Adipose tissue (tissue), 3 donors: ENCODE data around the gene PTPRB. TPM values are rescaled to one million over a fixed set of nuclear protein-coding genes. Genes with fewer than 3 reads are reported as not detected.
"Not testable (repeated sequence)": the region's sequence is repeated elsewhere in the genome, so short reads cannot be mapped to it uniquely, and the experiment has no call there.

Experiments used
- H3K27ac ChIP-seq: one replicate; pipeline ENCODE4 v1.5.1; 2013; ENCODE audit warnings: low read depth, low read length
- WGBS, 3 donors: extraction: QIAGEN DNeasy Blood & Tissue Kit; methylation state at CpG; one replicate each; pipeline ENCODE4 v1.1.7; 2013; 5-methylcytosine and 5-hydroxymethylcytosine counted together
- polyA plus RNA-seq, 3 donors: library from polyadenylated mRNA; stranded (reverse); fragments of 200-250 nt; gene quantifications; one replicate each; pipeline ENCODE4 v1.2.3, GENCODE V29; 2013
- donor health status: healthy with polysubstance abuse.
- donor health status: Bipolar disorder and iron deficiency.
- donor health status: healthy.

Gene PTPRB
- polyA plus RNA-seq, 3 donors = 3.4 to 22.2 (median 16.6) TPM

DNA sequence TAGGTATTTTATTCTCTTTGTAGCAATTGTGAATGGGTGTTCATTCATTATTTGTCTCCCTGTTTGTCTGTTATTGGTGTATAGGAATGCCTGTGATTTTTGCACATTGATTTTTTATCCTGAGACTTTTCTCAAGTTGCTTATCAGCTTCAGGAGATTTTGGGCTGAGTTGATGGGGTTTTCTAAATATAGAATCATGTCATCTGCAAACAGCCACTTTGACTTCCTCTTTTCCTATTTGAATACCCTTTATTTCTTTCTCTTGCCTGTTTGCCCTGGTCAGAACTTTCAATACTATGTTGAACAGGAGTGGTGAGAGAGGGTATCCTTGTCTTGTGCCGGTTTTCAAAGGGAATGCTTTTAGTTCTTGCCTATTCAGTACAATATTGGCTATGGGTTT lies 144.3 kb downstream of the PTPRB start:
- H3K27ac ChIP-seq = not testable (repeated sequence)
- 84 to 96% (median 86%) methylated on average over 1 of the region's 1 CpG for WGBS, 3 donors

DNA sequence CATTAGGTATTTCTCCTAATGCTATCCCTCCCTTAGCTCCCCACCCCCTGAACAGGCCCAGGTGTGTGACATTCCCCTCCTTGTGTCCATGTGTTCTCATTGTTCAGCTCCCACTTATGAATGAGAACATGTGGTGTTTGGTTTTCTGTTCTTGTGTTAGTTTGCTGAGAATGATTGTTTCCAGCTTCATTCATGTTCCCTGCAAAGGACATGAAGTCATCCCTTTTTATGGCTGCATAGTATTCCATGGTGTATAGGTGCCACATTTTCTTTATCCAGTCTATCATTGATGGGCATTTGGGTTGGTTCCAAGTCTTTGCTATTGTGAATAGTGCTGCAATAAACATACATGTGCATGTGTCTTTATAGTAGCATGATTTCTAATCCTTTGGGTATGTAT lies 146.3 kb downstream of the PTPRB start:
- H3K27ac ChIP-seq = not testable (repeated sequence)

DNA sequence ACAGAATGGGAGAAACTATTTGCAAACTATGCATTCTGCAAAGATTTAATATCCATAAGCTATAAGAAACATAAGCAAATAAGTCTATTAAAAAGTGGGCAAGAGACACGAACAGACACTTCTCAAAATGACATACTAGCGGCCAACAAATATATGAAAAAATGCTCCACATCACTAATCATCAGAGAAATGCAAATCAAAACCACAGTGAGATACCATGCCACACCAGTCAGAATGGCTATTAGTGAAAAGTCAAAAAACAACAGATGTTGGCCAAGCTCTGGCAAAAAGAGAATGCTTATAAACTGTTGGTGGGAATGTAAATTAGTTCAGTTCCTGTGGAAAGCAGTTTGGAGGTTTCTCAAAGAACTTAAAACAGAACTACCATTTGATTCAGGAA lies 149.8 kb downstream of the PTPRB start:
- no peak overlapping the region for H3K27ac ChIP-seq
- 80 to 91% (median 89%) methylated on average over 2 of the region's 2 CpGs for WGBS, 3 donors

DNA sequence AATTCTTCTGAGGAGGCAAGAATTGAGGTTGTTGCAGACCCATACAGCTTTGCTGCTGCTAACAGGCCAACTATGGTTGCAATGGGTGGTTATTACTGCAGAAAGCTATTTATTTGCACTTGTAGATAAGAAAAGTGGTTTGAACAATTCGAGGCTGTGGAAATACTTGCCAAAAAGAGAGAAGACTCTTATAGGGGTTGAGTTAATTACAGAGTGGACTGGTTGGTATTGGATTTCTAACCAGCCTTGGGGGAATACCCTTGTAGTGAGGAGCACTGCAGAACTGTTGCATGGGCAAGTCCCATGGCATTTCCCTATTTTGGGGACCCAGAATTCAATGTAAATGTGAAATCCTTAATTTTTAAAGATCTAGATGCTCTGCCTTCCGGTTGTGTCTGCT lies 150.6 kb downstream of the PTPRB start:
- H3K27ac ChIP-seq = no peak overlapping the region
- 38 to 66% (median 61%) methylated on average over 2 of the region's 2 CpGs for WGBS, 3 donors

DNA sequence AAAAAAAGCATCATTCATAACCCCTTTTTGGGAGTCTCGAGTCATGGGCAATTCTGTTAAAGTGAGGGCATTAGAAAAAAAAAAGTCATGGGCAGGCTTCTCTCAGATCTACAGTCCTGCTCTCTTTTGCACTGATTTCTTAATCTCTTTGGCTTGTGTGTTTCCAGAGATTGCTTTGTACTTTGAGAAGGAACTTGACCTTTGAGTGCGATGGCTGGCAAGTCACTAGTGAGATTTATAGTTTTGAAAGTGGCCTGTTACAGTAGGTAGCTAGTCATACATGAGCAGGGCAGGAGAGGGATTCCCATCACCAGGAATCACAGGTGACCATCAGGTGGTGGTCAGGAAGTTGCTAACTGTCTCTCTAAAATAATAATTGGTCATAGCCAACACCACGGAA lies 151.5 kb downstream of the PTPRB start:
- no peak overlapping the region for H3K27ac ChIP-seq
- 78 to 85% (median 81%) methylated on average over 3 of the region's 3 CpGs for WGBS, 3 donors

DNA sequence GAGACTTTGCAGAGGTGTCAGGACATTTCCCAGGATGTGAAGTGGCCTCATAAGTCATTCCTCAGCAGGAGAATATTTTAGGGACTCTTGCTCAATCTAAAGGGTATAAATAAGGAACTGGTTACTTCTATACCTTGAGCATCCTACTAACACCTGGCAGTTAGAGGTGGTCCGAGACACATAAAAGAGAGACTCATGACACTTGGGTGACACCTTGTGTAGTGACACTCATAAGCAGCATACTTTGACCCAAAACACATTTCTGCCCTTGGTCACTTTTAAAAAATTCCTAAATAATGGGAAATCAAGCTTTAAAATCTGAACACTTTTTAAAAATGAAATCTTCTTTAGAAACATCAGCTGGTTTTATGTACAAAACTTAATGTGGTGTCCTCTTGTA lies 152.8 kb downstream of the PTPRB start:
- no peak overlapping the region for H3K27ac ChIP-seq
- 56 to 86% (median 78%) methylated on average over 1 of the region's 1 CpG for WGBS, 3 donors

DNA sequence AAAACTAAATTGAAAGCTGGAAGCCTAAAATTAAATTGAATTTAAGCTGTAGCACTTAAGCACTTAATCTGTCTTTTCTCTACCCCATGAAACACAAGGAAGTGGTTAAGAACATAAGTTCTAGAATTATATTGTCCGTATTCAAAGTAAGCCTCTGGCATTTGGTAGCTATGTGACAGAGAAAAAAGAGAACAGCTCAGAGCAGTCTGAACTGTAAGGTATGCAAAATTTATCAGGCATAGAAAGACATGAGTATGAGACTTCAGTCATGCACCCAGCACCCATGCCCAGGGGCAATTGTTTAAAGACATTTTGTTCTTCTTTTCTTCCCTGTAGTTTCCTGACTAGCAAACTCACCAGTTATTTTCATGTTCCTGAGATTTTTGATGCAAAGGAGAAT lies 154.5 kb downstream of the PTPRB start:
- WGBS, 3 donors = 76 to 82% (median 77%) methylated on average over 1 of the region's 1 CpG

DNA sequence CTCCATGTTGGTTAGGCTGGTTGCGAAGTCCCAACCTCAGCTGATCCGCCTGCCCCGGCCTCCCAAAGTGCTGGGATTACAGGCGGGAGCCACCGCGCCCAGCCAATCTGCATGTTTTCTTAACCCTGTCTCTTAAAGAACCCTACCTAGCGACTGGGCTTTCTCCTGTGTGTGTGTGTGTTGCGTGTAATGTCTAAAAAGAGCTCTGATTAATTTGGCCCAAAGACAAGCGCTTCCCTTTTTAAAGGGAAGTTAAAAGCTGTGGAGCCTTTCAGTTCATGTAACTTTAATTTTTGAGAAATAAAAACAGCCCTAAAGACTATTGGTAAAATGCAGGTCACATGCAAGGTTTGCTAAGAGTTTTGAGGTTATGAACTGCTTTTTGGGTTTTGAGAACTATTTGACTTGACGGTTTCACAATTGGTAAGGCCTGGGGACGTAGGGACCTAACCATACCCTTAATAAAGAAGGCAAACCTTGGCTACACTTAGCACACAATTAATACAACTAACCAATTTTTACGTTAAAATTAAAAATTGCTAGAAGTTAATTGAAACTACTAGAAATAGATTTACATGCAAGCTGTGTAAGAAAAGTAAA lies 167.9 kb downstream of the PTPRB start:
- no peak overlapping the region for H3K27ac ChIP-seq
- 85 to 91% (median 90%) methylated on average over 12 of the region's 12 CpGs for WGBS, 3 donors

More for the DNA sequence above, 154.5 kb downstream of the PTPRB start:
- H3K27ac ChIP-seq = no peak overlapping the region

DNA sequence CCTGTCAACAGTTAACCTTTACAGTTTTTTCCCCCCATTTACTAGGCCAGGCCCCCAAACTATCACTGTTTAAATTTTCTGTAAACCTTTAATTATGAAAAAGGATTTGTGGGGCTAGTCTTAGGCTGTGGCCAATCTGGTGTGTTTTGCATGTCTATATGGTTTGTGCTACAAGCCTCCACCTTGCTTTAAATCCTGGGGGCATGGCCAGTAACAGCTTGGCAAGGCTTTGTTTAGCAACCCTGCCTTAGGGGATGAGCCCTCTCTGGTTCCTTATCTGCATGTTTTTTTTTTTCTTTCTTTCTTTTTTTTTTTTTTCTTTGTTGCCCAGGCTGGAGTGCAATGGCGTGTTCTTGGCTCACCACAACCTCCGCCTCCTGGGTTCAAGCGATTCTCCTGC lies 168.5 kb downstream of the PTPRB start:
- H3K27ac ChIP-seq = no peak overlapping the region
- WGBS, 3 donors = 84 to 91% (median 91%) methylated on average over 3 of the region's 3 CpGs

DNA sequence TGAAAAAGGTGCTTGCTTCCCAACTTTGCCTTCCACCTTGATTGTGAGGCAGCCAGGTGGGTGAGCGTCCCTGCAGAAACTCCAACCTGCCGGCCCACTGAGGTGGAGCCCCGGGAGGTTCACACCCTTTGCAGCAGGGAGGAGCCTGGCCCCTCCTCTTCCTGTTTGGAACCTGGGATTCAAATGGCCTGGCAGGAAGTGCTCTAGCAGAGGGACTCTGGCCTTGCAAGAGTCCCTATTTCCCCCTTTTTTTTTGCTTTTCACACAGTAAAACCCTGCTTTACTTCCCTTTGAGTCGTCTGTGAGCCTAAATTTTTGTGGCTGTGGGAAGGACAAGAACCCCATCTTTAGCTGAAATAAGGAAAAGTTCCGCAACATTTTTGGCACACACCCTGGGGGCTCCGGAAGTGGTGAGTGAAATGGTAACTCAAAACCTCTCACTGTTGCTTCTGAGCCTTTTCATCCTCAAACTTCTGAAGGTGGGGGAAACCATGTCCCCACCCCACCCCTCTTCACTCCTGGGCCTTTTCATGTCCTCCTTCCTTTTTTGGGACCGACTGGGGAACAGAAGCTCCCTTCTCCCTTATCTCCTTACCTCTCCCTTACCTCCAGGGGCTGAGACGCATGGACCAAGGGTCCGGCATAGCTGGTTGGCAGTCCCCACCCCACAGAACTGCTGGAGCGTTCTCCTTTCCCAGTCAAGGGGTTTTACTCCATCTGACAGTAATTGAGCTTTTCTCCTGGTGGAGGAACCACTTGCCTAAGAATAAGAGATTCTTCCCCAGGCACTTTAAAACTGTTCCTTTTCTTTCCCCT lies 169.1 kb downstream of the PTPRB start:
- H3K27ac ChIP-seq = no peak overlapping the region
- 79 to 87% (median 81%) methylated on average over 10 of the region's 10 CpGs for WGBS, 3 donors

DNA sequence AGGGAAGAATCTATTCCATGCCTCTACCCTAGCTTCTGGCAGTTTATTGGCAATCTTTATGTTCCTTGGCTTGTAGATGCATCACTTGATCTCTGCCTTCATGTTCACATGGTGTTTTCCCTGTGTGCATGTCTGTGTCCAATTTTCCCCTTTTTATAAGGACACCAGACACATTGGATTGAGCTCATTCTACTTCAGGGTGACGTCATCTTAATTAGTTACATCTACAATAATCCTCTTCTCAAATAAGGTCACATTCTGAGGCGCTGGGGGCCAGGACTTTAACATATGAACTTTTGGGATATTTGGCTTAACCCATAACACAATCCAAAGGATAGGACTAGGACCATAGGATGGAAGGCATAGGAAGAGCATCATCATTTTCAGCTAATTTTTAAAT lies 169.8 kb downstream of the PTPRB start:
- no peak overlapping the region for H3K27ac ChIP-seq
- WGBS, 3 donors = 73 to 95% (median 91%) methylated on average over 2 of the region's 2 CpGs

DNA sequence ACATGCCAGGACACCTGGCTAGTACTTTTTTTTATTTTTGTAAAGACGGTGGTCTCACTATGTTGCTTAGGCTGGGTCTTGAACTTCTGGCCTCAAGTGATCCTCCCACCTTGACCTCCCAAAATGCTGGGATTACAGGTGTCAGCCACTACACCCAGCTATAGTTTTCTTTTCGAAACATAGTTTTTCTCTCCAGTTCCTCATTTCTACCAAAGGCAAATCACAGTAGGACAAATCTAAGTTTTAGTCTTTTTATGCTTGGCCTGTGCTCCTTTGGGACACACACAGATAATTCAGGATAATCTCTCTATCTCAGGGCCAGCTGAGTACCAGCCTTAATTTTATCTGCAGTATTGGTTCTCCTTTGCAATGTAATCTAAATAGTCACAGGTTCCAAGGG lies 170.5 kb downstream of the PTPRB start:
- 66 to 93% (median 86%) methylated on average over 2 of the region's 2 CpGs for WGBS, 3 donors
- H3K27ac ChIP-seq = no peak overlapping the region
